ENCODE data around the gene FGFR2. TPM values are rescaled to one million over a fixed set of nuclear protein-coding genes. Genes with fewer than 3 reads are reported as not detected.

Gene FGFR2
- polyA plus RNA-seq, 4 donors = 1.1 to 31.2 (median 2.6) TPM

GRCh38 chr10:121607310-121608055, 9.2 kb upstream of the FGFR2 start:
- FAIRE-seq (no peak), DNase-seq (no peak)
- Histone ChIP-seq H3K27me3 (ENCODE audit: control insufficient read depth in 3 of 3, insufficient read depth in 3 of 3, low read length in 3 of 3) (no peaks in the 10 kb centered on the region), H3K4me3 (ENCODE audit: low read depth in 1 of 3, low read length in 3 of 3) (no peak overlapping the region), H3K36me3 (ENCODE audit: control insufficient read depth in 3 of 3, insufficient read depth in 2 of 3, low read depth in 1 of 3, low read length in 3 of 3) (no peaks in the 10 kb centered on the region), H3K4me1 (ENCODE audit: control insufficient read depth in 3 of 3, insufficient read depth in 2 of 3, low read depth in 1 of 3, low read length in 2 of 3) (peaks cover 0 to 14% (median 0%) of the 10 kb centered on the region in 3 donors), H3K27ac (ENCODE audit: low read depth in 1 of 3, low read length in 2 of 3) (no peak overlapping the region), H3K9me3 (ENCODE audit: control insufficient read depth in 2 of 2, insufficient read depth in 1 of 2, low read depth in 1 of 2, low read length in 1 of 2) (no peaks in the 10 kb centered on the region)
- 77 to 82% (median 82%) methylated on average over 10 to 11 of the region's 11 CpGs for WGBS, 3 donors

DNA sequence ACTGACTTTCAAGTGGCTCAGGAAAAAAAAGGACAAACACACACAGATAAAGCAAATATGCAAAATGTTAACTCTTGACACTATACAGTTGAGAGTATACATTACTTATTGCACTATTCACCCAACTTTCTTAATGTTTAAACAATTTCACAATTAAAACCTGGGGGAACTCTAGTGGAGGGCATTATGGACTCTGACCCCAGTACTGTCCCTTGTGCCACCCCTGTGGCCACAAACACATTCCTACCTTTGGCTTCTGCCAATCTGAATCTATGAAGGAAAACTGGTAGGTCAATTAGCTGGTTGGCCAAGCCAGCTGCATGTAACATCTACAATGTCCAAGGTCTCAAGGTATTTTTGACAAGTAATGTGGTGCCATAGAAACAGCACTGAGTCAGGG, 7.5 kb upstream of the FGFR2 start:
- H3K9me3 ChIP-seq (ENCODE audit: control insufficient read depth in 2 of 2, insufficient read depth in 1 of 2, low read depth in 1 of 2, low read length in 1 of 2) = no peaks in the 10 kb centered on the region
- no peak for FAIRE-seq
- H3K4me1 ChIP-seq (ENCODE audit: control insufficient read depth in 3 of 3, insufficient read depth in 2 of 3, low read depth in 1 of 3, low read length in 2 of 3) = peaks cover 0 to 14% (median 0%) of the 10 kb centered on the region in 3 donors
- no peaks in the 10 kb centered on the region for H3K36me3 ChIP-seq (ENCODE audit: control insufficient read depth in 3 of 3, insufficient read depth in 2 of 3, low read depth in 1 of 3, low read length in 3 of 3)
- no peak overlapping the region for H3K27ac ChIP-seq (ENCODE audit: low read depth in 1 of 3, low read length in 2 of 3)
- no peaks in the 10 kb centered on the region for H3K27me3 ChIP-seq (ENCODE audit: control insufficient read depth in 3 of 3, insufficient read depth in 3 of 3, low read length in 3 of 3)
- DNase-seq = no peak
- no peak overlapping the region for H3K4me3 ChIP-seq (ENCODE audit: low read depth in 1 of 3, low read length in 3 of 3)

GRCh38 chr10:121601458-121601857, 3.2 kb upstream of the FGFR2 start:
- FAIRE-seq (no peak), DNase-seq (no peak)
- WGBS, 3 donors = 84 to 92% (median 91%) methylated on average over 11 of the region's 11 CpGs

DNA sequence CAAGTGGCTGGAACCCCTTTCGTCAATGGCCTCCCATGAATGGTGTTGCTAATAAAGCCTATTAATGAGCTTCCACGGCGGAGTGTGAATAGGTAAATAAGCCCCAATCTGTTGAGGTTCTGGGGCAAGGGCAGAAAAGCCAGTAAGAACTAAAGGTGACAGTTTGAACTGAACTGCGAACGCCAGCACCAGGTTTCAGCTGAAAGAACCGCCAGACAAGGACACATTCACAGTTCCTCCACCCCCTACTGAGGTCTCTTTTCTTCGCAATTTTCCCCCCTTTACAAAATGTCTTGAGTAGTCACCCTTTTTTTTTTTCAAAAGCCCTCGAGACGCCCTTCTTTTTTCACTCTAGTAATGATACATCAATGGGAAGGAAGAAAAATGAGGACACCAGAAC, 2.4 kb upstream of the FGFR2 start:
- H3K36me3 ChIP-seq (ENCODE audit: control insufficient read depth in 3 of 3, insufficient read depth in 2 of 3, low read depth in 1 of 3, low read length in 3 of 3) = no peaks in the 10 kb centered on the region
- WGBS, 3 donors = 62 to 87% (median 65%) methylated on average over 9 of the region's 9 CpGs
- no peaks in the 10 kb centered on the region for H3K9me3 ChIP-seq (ENCODE audit: control insufficient read depth in 2 of 2, insufficient read depth in 1 of 2, low read depth in 1 of 2, low read length in 1 of 2)
- DNase-seq (no peak), FAIRE-seq (no peak)
- peaks cover 0 to 4% (median 2%) of the 10 kb centered on the region in 3 donors for H3K27me3 ChIP-seq (ENCODE audit: control insufficient read depth in 3 of 3, insufficient read depth in 3 of 3, low read length in 3 of 3)
- H3K27ac ChIP-seq (ENCODE audit: low read depth in 1 of 3, low read length in 2 of 3) = no peak overlapping the region
- peaks cover 2 to 8% (median 2%) of the 10 kb centered on the region in 3 donors for H3K4me1 ChIP-seq (ENCODE audit: control insufficient read depth in 3 of 3, insufficient read depth in 2 of 3, low read depth in 1 of 3, low read length in 2 of 3)
- no peak overlapping the region for H3K4me3 ChIP-seq (ENCODE audit: low read depth in 1 of 3, low read length in 3 of 3)

More at GRCh38 chr10:121601458-121601857, 3.2 kb upstream of the FGFR2 start:
- Histone ChIP-seq H3K4me1 (ENCODE audit: control insufficient read depth in 3 of 3, insufficient read depth in 2 of 3, low read depth in 1 of 3, low read length in 2 of 3) (peaks cover 2 to 3% (median 2%) of the 10 kb centered on the region in 3 donors), H3K9me3 (ENCODE audit: control insufficient read depth in 2 of 2, insufficient read depth in 1 of 2, low read depth in 1 of 2, low read length in 1 of 2) (no peaks in the 10 kb centered on the region), H3K4me3 (ENCODE audit: low read depth in 1 of 3, low read length in 3 of 3) (no peak overlapping the region), H3K36me3 (ENCODE audit: control insufficient read depth in 3 of 3, insufficient read depth in 2 of 3, low read depth in 1 of 3, low read length in 3 of 3) (no peaks in the 10 kb centered on the region), H3K27ac (ENCODE audit: low read depth in 1 of 3, low read length in 2 of 3) (no peak overlapping the region), H3K27me3 (ENCODE audit: control insufficient read depth in 3 of 3, insufficient read depth in 3 of 3, low read length in 3 of 3) (peaks cover 0 to 4% (median 2%) of the 10 kb centered on the region in 3 donors)

GRCh38 chr10:121599947-121600346, 1.7 kb upstream of the FGFR2 start:
- FAIRE-seq (no peak), DNase-seq (no peak)
- Histone ChIP-seq H3K36me3 (ENCODE audit: control insufficient read depth in 3 of 3, insufficient read depth in 2 of 3, low read depth in 1 of 3, low read length in 3 of 3) (no peaks in the 10 kb centered on the region), H3K4me3 (ENCODE audit: low read depth in 1 of 3, low read length in 3 of 3) (no peak overlapping the region), H3K27me3 (ENCODE audit: control insufficient read depth in 3 of 3, insufficient read depth in 3 of 3, low read length in 3 of 3) (peaks cover 0 to 4% (median 2%) of the 10 kb centered on the region in 3 donors), H3K9me3 (ENCODE audit: control insufficient read depth in 2 of 2, insufficient read depth in 1 of 2, low read depth in 1 of 2, low read length in 1 of 2) (no peaks in the 10 kb centered on the region), H3K4me1 (ENCODE audit: control insufficient read depth in 3 of 3, insufficient read depth in 2 of 3, low read depth in 1 of 3, low read length in 2 of 3) (peaks cover 2 to 9% (median 2%) of the 10 kb centered on the region in 3 donors), H3K27ac (ENCODE audit: low read depth in 1 of 3, low read length in 2 of 3) (no peak overlapping the region)
- WGBS, 3 donors = 61 to 84% (median 62%) methylated on average over 8 of the region's 8 CpGs

DNA sequence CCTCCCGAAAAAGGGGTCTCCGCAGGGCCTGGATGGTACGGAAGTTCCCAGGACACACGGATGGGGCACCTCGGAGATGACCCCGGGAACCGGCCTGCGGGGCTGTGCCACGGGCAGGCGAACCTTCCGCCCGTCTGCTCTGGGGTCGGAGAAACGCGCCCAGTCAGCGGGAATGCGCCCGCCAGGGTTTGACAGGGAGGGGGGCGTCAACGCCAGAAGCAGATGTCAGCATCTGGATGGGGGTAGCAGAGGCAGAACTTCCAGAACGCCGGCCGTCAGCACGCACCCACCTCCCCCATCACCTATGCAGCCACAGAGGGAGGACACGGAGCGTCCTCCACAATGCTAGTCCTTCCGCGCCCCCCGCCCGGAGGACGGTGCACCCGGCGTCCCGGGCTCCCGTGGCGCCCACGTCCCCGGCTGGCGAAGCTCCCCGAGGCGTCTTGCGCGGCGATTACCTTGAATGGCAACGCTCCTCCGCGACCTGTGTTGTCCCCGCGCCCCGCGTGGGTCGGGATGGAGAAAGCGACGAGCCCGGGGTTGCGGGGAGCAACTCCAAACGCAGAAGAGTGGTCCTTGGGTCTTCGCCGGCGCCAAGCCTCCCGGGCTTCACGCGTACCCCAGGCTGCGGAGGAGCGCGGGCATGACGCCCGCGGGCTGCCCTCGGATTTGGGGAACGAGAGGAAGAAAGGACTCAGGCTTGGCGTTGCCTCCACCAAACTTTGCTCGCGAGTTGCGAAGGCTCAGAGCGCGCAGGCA, 561 bp downstream of the FGFR2 start:
- Histone ChIP-seq H3K27me3 (ENCODE audit: control insufficient read depth in 3 of 3, insufficient read depth in 3 of 3, low read length in 3 of 3) (peaks cover 0 to 4% (median 2%) of the 10 kb centered on the region in 3 donors), H3K4me1 (ENCODE audit: control insufficient read depth in 3 of 3, insufficient read depth in 2 of 3, low read depth in 1 of 3, low read length in 2 of 3) (peaks cover 2 to 9% (median 2%) of the 10 kb centered on the region in 3 donors), H3K27ac (ENCODE audit: low read depth in 1 of 3, low read length in 2 of 3) (peak overlapping the region in 2 of 3 donors; percentile 40 to 70), H3K9me3 (ENCODE audit: control insufficient read depth in 2 of 2, insufficient read depth in 1 of 2, low read depth in 1 of 2, low read length in 1 of 2) (no peaks in the 10 kb centered on the region), H3K36me3 (ENCODE audit: control insufficient read depth in 3 of 3, insufficient read depth in 2 of 3, low read depth in 1 of 3, low read length in 3 of 3) (peaks cover 0 to 9% (median 0%) of the 10 kb centered on the region in 3 donors), H3K4me3 (ENCODE audit: low read depth in 1 of 3, low read length in 3 of 3) (peak overlapping the region; percentile 33 to 79 (median 48))
- DNase-seq = peak in 1 of 2 donors; percentile 63
- WGBS, 3 donors = 1 to 2% (median 2%) methylated on average over 60 to 77 of the region's 77 CpGs
- no peak for FAIRE-seq

- Histone ChIP-seq H3K4me3 (ENCODE audit: low read depth in 1 of 3, low read length in 3 of 3) (peak overlapping the region; percentile 33 to 79 (median 48)), H3K4me1 (ENCODE audit: control insufficient read depth in 3 of 3, insufficient read depth in 2 of 3, low read depth in 1 of 3, low read length in 2 of 3) (peaks cover 2 to 9% (median 2%) of the 10 kb centered on the region in 3 donors), H3K9me3 (ENCODE audit: control insufficient read depth in 2 of 2, insufficient read depth in 1 of 2, low read depth in 1 of 2, low read length in 1 of 2) (no peaks in the 10 kb centered on the region), H3K27ac (ENCODE audit: low read depth in 1 of 3, low read length in 2 of 3) (peak overlapping the region in 2 of 3 donors; percentile 26 to 70), H3K27me3 (ENCODE audit: control insufficient read depth in 3 of 3, insufficient read depth in 3 of 3, low read length in 3 of 3) (peaks cover 0 to 4% (median 2%) of the 10 kb centered on the region in 3 donors), H3K36me3 (ENCODE audit: control insufficient read depth in 3 of 3, insufficient read depth in 2 of 3, low read depth in 1 of 3, low read length in 3 of 3) (peaks cover 0 to 14% (median 0%) of the 10 kb centered on the region in 3 donors)
- 6 to 9% (median 7%) methylated on average over 47 to 54 of the region's 54 CpGs for WGBS, 3 donors
- DNase-seq = peak; percentile 9 to 80
- FAIRE-seq = no peak
These were observed 1.3 kb downstream of the FGFR2 start for GRCh38 chr10:121596689-121597503.

All from small intestine (tissue), 7 donors.